HuH-7.5 (cell line): ENCODE measurements around the gene VSIG8.

ENCODE experiments used
- DNase-seq: peaks from one replicate; pipeline ENCODE4 v3.0.0; 2011; ENCODE audit warnings: low spot score

The VSIG8 gene

GRCh38 chr1:159828581-159829272, 33.7 kb downstream of the VSIG8 start:
- no peak for DNase-seq

- no peak for DNase-seq
Observed at GRCh38 chr1:159828176-159828575, 34.3 kb downstream of the VSIG8 start.

- DNase-seq = no peak
Observed at GRCh38 chr1:159827549-159827948, 34.9 kb downstream of the VSIG8 start.

- DNase-seq = no peak
Observed at GRCh38 chr1:159827102-159827490, 35.4 kb downstream of the VSIG8 start.

DNA sequence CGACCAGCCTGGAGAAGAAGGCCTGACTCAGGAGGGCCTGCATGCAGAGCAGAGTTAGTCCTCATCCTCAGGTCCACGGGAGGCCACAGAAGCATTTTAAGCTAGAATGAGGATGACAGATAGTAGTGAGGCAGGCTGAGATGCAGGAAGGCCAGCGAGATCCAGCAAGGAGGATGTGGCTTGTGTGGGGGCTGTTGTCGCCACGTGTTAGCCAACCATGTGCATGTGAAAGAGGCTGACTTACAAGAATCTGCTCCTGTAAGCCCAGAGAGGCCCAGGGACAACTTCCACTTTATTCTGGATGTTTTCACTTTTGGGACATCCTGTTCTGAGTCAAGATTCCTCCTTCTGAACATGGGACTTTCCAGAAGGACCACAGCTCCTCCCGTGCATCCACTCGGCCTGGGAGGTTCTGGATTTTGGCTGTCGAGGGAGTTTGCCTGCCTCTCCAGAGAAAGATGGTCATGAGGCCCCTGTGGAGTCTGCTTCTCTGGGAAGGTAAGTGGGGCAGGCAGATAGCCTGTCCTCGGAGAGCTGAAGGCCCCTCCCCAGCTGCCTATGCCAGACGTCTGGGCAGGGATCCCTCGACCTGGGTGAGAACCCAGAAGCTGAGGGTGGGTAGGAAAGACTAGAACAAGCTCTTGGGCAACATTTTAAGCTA, 35.9 kb downstream of the VSIG8 start, which contains the start of gene SLAMF8:
TSS of gene SLAMF8 (plus strand) at position 433 of the 661 bp plus-strand sequence. CDS start at position 459, 26 bp downstream.
- DNase-seq = no peak

- no peak for DNase-seq
Observed at GRCh38 chr1:159825564-159825963, 36.9 kb downstream of the VSIG8 start.

GRCh38 chr1:159823406-159823805, 39.1 kb downstream of the VSIG8 start:
- DNase-seq = no peak

DNA sequence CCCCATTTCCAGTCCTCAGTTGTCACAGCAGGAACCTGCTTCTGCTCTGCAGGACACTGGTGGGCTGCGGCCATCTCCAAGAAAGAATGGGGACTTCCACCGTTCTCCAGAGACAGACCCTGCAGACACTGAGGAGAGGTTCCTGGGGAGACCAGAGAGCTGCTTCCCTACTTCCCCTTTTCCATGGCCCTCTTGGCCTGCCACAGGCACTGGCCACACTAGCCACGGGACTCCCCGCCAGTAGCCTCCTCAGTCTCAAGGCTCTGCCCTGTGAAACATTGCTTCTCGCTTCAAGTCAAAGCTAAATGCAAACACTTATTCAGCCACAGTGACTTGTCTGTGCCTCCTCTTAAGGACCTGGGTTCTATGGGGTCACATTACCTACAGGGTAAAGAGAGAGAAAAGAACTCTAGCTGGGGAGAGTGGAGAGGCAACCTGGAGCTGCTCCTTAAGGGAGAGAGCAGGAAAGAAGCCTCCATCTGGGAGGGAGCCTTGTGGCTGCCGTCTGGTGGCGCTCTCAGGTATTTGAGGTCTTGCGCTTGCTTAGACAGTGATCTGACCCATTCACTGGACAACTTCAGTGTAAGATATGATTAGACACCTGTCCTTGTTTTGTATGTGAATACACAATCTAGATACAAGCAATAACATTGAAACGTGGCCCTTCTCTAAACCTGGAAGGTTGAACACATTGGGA, 41.1 kb downstream of the VSIG8 start:
- DNase-seq = no peak

GRCh38 chr1:159817276-159818041, 45.0 kb downstream of the VSIG8 start:
- DNase-seq = peak; percentile 15

DNA sequence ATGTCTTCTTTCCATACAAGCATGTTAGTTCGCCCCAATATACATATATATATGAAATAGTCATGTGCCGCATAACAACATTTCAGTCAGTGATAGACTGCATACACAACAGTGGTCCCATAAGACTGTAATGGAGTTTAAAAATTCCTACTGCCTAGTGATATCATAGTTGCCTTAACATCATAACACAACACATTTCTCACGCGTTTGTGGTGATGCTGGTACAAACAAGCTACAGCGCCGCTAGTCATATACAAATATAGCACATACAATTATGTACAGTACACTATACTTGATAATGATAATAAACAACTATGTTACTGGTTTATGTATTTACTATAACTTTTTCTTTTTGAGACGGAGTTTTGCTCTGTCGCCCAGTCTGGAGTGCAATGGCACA, 46.5 kb downstream of the VSIG8 start:
- no peak for DNase-seq

DNA sequence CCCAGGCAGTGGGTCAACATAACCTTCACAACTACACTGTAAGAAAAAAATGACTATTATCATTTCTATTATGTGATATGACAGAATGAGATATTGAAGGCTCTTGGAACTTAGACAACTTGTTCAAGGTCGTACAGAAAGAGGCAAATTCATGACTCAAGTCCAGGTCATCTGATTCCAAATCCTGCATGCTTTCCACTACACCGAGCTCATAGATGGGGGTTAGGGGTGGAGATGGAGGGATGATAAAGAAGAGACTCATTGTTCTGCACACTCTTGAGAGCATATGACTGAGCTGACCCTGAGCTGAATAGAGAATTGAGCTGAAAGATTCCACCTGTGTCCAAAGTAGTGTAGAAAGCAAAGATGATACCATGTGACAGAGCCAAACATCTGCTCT, 57.5 kb downstream of the VSIG8 start:
- no peak for DNase-seq
